Neural crest cell (in vitro differentiated cells): ENCODE data around the gene OR12D3. TPM values are rescaled to one million over a fixed set of nuclear protein-coding genes. Genes with fewer than 3 reads are reported as not detected.

Source experiments
- DNase-seq: peaks from one replicate; pipeline ENCODE4 v3.0.0; 2021; ENCODE audit warnings: low read depth, mixed read lengths, low spot score
- H3K27ac Mint-ChIP-seq: one replicate; pipeline ENCODE4 v1.8.0; 2021; ENCODE audit warnings: mild to moderate bottlenecking, mixed read lengths; ENCODE audit not compliant: unreplicated experiment
- H3K27me3 Mint-ChIP-seq: 2 replicates; pipeline ENCODE4 v1.8.0; 2021; ENCODE audit warnings: low read depth, mild to moderate bottlenecking, mixed read lengths
- H3K36me3 Mint-ChIP-seq: 2 replicates; pipeline ENCODE4 v1.8.0; 2021; ENCODE audit warnings: low read depth, mild to moderate bottlenecking, mixed read lengths
- H3K4me1 Mint-ChIP-seq: 2 replicates; pipeline ENCODE4 v1.8.0; 2021; ENCODE audit warnings: mixed read lengths
- H3K4me3 Mint-ChIP-seq: one replicate; pipeline ENCODE4 v1.8.0; 2021; ENCODE audit warnings: mild to moderate bottlenecking, mixed read lengths
- H3K9me3 Mint-ChIP-seq: 2 replicates; pipeline ENCODE4 v1.8.0; 2021; ENCODE audit warnings: mixed read lengths
- CTCF ChIP-seq: fragments of 200-600 bp; sonication (generic); conservative IDR thresholded peaks from 2 replicates; pipeline ENCODE4 v1.5.0; 2021; ENCODE audit warnings: antibody characterized with exemption, mild to moderate bottlenecking
- long read RNA-seq: library from polyadenylated mRNA; unstranded; transcript quantifications from one replicate; pipeline ENCODE4 v2.0.0, GENCODE V29; 2020
- total RNA-seq: library from RNA; stranded (reverse); gene quantifications from 2 replicates; pipeline ENCODE4 v1.2.1, GENCODE V29; 2021

OR12D3 gene
- total RNA-seq, result not detected in 2 replicates
- long read RNA-seq, result 0 reads

GRCh38 chr6:29375191-29375590 is at the start of gene OR12D3:
Gene OR12D3 (minus strand): TSS chr6:29375291. CDS start chr6:29375287, 4 bp downstream.
- H3K9me3 Mint-ChIP-seq, result no peaks in the 10 kb centered on the region
- no peaks in the 10 kb centered on the region for H3K36me3 Mint-ChIP-seq
- H3K27ac Mint-ChIP-seq, result no peak within 1 kb of the TSS
- DNase-seq, result no peak
- H3K27me3 Mint-ChIP-seq, result no peaks in the 10 kb centered on the region
- H3K4me3 Mint-ChIP-seq, result no peak within 1 kb of the TSS
- TF ChIP-seq CTCF, result no peak
- H3K4me1 Mint-ChIP-seq, result no peaks in the 10 kb centered on the region

- peaks cover 2% of the 10 kb centered on the region for H3K36me3 Mint-ChIP-seq
- H3K27me3 Mint-ChIP-seq, result peaks cover 12% of the 10 kb centered on the region
- H3K9me3 Mint-ChIP-seq, result peaks cover 3% of the 10 kb centered on the region
- no peaks in the 10 kb centered on the region for H3K4me1 Mint-ChIP-seq
- no peak overlapping the region for H3K4me3 Mint-ChIP-seq
- DNase-seq, result no peak
- TF ChIP-seq CTCF, result no peak
- H3K27ac Mint-ChIP-seq, result no peak overlapping the region
Measured at GRCh38 chr6:29424575-29424974, 49.5 kb upstream of the OR12D3 start.

GRCh38 chr6:29424168-29424567 is 49.1 kb upstream of the OR12D3 start:
- peaks cover 8% of the 10 kb centered on the region for H3K27me3 Mint-ChIP-seq
- no peak for TF ChIP-seq CTCF
- H3K27ac Mint-ChIP-seq, result no peak overlapping the region
- H3K4me1 Mint-ChIP-seq, result no peaks in the 10 kb centered on the region
- H3K36me3 Mint-ChIP-seq, result peaks cover 2% of the 10 kb centered on the region
- H3K9me3 Mint-ChIP-seq, result peaks cover 3% of the 10 kb centered on the region
- no peak overlapping the region for H3K4me3 Mint-ChIP-seq
- no peak for DNase-seq

- no peaks in the 10 kb centered on the region for H3K9me3 Mint-ChIP-seq
- no peaks in the 10 kb centered on the region for H3K36me3 Mint-ChIP-seq
- no peak overlapping the region for H3K27ac Mint-ChIP-seq
- peaks cover 10% of the 10 kb centered on the region for H3K27me3 Mint-ChIP-seq
- no peak for DNase-seq
- H3K4me1 Mint-ChIP-seq, result no peaks in the 10 kb centered on the region
- no peak overlapping the region for H3K4me3 Mint-ChIP-seq
- TF ChIP-seq CTCF, result no peak
Measured at GRCh38 chr6:29419516-29419915, 44.4 kb upstream of the OR12D3 start.

GRCh38 chr6:29414588-29414987 is 39.5 kb upstream of the OR12D3 start, which contains the start of gene OR12D1:
Gene OR12D1 (plus strand): TSS chr6:29414928.
- TF ChIP-seq CTCF, result peak; percentile 29
- no peak within 1 kb of the TSS for H3K4me3 Mint-ChIP-seq
- peaks cover 15% of the 10 kb centered on the region for H3K9me3 Mint-ChIP-seq

GRCh38 chr6:29403801-29404200 is 28.7 kb upstream of the OR12D3 start:
- Mint-ChIP-seq H3K36me3 (no peaks in the 10 kb centered on the region), H3K9me3 (peaks cover 5% of the 10 kb centered on the region), H3K27ac (no peak overlapping the region), H3K4me3 (no peak overlapping the region), H3K4me1 (no peaks in the 10 kb centered on the region), H3K27me3 (peaks cover 2% of the 10 kb centered on the region)
- no peak for DNase-seq
- no peak for TF ChIP-seq CTCF

More at GRCh38 chr6:29414588-29414987, 39.5 kb upstream of the OR12D3 start, which contains the start of gene OR12D1:
- peaks cover 3% of the 10 kb centered on the region for H3K36me3 Mint-ChIP-seq
- H3K4me1 Mint-ChIP-seq, result no peaks in the 10 kb centered on the region
- no peak within 1 kb of the TSS for H3K27ac Mint-ChIP-seq
- DNase-seq, result no peak
- peaks cover 25% of the 10 kb centered on the region for H3K27me3 Mint-ChIP-seq
